HCT116 (cell line): ENCODE data around the gene ARHGAP40. TPM values are rescaled to one million over a fixed set of nuclear protein-coding genes. Genes with fewer than 3 reads are reported as not detected.

Source experiments
- ATAC-seq: fragments of 200-7000 bp; cut with Tn5 transposase; 2 replicates; pipeline ENCODE4 v1.9.1; 2020; ENCODE audit warnings: mild to moderate bottlenecking, moderate library complexity
- BruUV-seq: library from RNA; stranded (reverse); fragments of 400-500 nt; replicated peaks from 2 replicates; lab custom pipeline; 2021; lab: Mats Ljungman, UMichigan
- CTCF ChIA-PET: fragments of 300-600 bp; sonication (Branson Sonifier 250); formaldehyde crosslinking; loops from one replicate; lab custom pipeline; 2021; ENCODE audit warnings: antibody characterized with exemption; lab: Charles Lee
- POLR2A ChIA-PET: fragments of 300-600, 350-600 bp; sonication (Branson Sonifier 250); formaldehyde crosslinking; loops from one replicate; lab custom pipeline; 2021; ENCODE audit warnings: antibody characterized with exemption; lab: Charles Lee
- RAD21 ChIA-PET, 2 experiments: fragments of 300-600 bp; sonication (Branson Sonifier 250); formaldehyde crosslinking; loops; one replicate each; lab custom pipeline; 2023; ENCODE audit warnings: low total read pairs in 2 of 2; ENCODE audit not compliant: uncharacterized antibody in 2 of 2, unreplicated experiment in 2 of 2, low non-redundant PET in 1 of 2; lab: Charles Lee
- DNase-seq: peaks from one replicate; pipeline ENCODE4 v3.0.0-alpha.2; 2010; ENCODE audit warnings: low read depth, low spot score
- H2AFZ ChIP-seq: fragments of 200-600 bp; shearing (Covaris generic), sonication (generic); 2 replicates; pipeline ENCODE4 v1.6.1; 2017; ENCODE audit warnings: low read depth, mixed run types, mixed read lengths, antibody characterized with exemption, low read length; ENCODE audit not compliant: poor library complexity, severe bottlenecking
- H3K27ac ChIP-seq: 2 replicates; pipeline ENCODE4 v1.5.1; 2012; ENCODE audit warnings: low read depth, low read length
- H3K27me3 ChIP-seq: fragments of 200-600 bp; sonication (generic); 2 replicates; pipeline ENCODE4 v1.6.1; 2016; ENCODE audit warnings: mixed run types, low read length, mixed read lengths; ENCODE audit not compliant: insufficient read depth
- H3K36me3 ChIP-seq, 2 experiments: fragments of 200-500 bp in 1 of 2; fragments of 200-600 bp in 1 of 2; sonication (Bioruptor generic) in 1 of 2; sonication (generic) in 1 of 2; 2 replicates each; pipeline versions ENCODE4 v1.5.1 to v1.6.1; 2014 to 2016; ENCODE audit warnings: low read length in 2 of 2, inconsistent platforms in 1 of 2, mixed read lengths in 1 of 2, mixed run types in 1 of 2; ENCODE audit not compliant: insufficient read depth in 2 of 2, control insufficient read depth in 1 of 2
- H3K4me1 ChIP-seq, 2 experiments: fragments of 200-600 bp in 1 of 2; sonication (generic) in 1 of 2; 2 replicates each; pipeline versions ENCODE4 v1.5.1 to v1.6.1; 2012 to 2017; ENCODE audit warnings: low read length in 2 of 2, inconsistent platforms in 1 of 2, mild to moderate bottlenecking in 1 of 2, mixed read lengths in 1 of 2, mixed run types in 1 of 2, moderate library complexity in 1 of 2; ENCODE audit not compliant: insufficient read depth in 2 of 2, control insufficient read depth in 1 of 2
- H3K4me2 ChIP-seq: fragments of 200-600 bp; sonication (generic); 2 replicates; pipeline ENCODE4 v1.6.1; 2017; ENCODE audit warnings: mixed run types, low read length, mixed read lengths
- H3K4me3 ChIP-seq, 2 experiments: fragments of 200-600 bp in 1 of 2; sonication (generic) in 1 of 2; replicated peaks in 1 of 2; 2 replicates each; pipeline ENCODE4 v1.5.1; 2011 to 2016; ENCODE audit warnings: low read length in 2 of 2, control low read depth in 1 of 2, low read depth in 1 of 2, mild to moderate bottlenecking in 1 of 2, mixed read lengths in 1 of 2, mixed run types in 1 of 2
- H3K79me2 ChIP-seq: fragments of 200-600 bp; sonication (generic); 2 replicates; pipeline ENCODE4 v1.6.1; 2017; ENCODE audit warnings: mild to moderate bottlenecking, mixed run types, low read length, moderate library complexity, mixed read lengths; ENCODE audit not compliant: insufficient read depth
- H3K9ac ChIP-seq: fragments of 200-600 bp; sonication (generic); 2 replicates; pipeline ENCODE4 v1.6.1; 2016; ENCODE audit warnings: low read length, mixed read lengths
- H3K9me2 ChIP-seq: fragments of 200-600 bp; sonication (generic), shearing (Covaris generic); 2 replicates; pipeline ENCODE4 v1.6.1; 2017; ENCODE audit warnings: mixed run types, mild to moderate bottlenecking, moderate library complexity; ENCODE audit not compliant: insufficient read depth
- H3K9me3 ChIP-seq, 2 experiments: fragments of 200-500 bp in 1 of 2; fragments of 200-600 bp in 1 of 2; sonication (Bioruptor generic) in 1 of 2; sonication (generic) in 1 of 2; 2 replicates each; pipeline ENCODE4 v1.6.1; 2014 to 2017; ENCODE audit warnings: low read length in 2 of 2, mixed read lengths in 2 of 2, inconsistent platforms in 1 of 2, low read depth in 1 of 2, mild to moderate bottlenecking in 1 of 2, mixed run types in 1 of 2, moderate library complexity in 1 of 2; ENCODE audit not compliant: control insufficient read depth in 1 of 2, insufficient read depth in 1 of 2
- H4K20me1 ChIP-seq: fragments of 200-600 bp; sonication (generic), shearing (Covaris generic); 2 replicates; pipeline ENCODE4 v1.6.1; 2017; ENCODE audit warnings: mixed run types, mild to moderate bottlenecking, moderate library complexity; ENCODE audit not compliant: insufficient read depth
- ATF3 ChIP-seq: IDR thresholded peaks from 2 replicates; pipeline ENCODE4 v1.6.1; 2012
- CBX3 ChIP-seq: IDR thresholded peaks from 2 replicates; pipeline ENCODE4 v1.6.1; 2012; ENCODE audit warnings: low read depth
- CEBPB ChIP-seq: IDR thresholded peaks from 2 replicates; pipeline ENCODE4 v1.6.1; 2012; ENCODE audit warnings: low read depth
- EGR1 ChIP-seq: IDR thresholded peaks from 2 replicates; pipeline ENCODE4 v1.6.1; 2012; ENCODE audit warnings: low read depth
- ELF1 ChIP-seq: IDR thresholded peaks from 2 replicates; pipeline ENCODE4 v1.6.1; 2012; ENCODE audit warnings: low read depth, borderline replicate concordance
- FOSL1 ChIP-seq: IDR thresholded peaks from 2 replicates; pipeline ENCODE4 v1.6.1; 2012; ENCODE audit warnings: low read depth
- JUND ChIP-seq: IDR thresholded peaks from 2 replicates; pipeline ENCODE4 v1.6.1; 2012
- POLR2A ChIP-seq: IDR thresholded peaks from 2 replicates; pipeline ENCODE4 v1.7.0; 2011; ENCODE audit warnings: borderline replicate concordance; ENCODE audit not compliant: insufficient read depth, insufficient read length; ENCODE audit errors: extremely low read depth
- POLR2AphosphoS5 ChIP-seq: IDR thresholded peaks from 2 replicates; pipeline ENCODE4 v1.6.1; 2011; ENCODE audit warnings: mild to moderate bottlenecking, low read depth, low read length, moderate library complexity
- RAD21 ChIP-seq: IDR thresholded peaks from 2 replicates; pipeline ENCODE4 v1.6.1; 2012; ENCODE audit warnings: low read depth, mild to moderate bottlenecking
- SP1 ChIP-seq: IDR thresholded peaks from 2 replicates; pipeline ENCODE4 v1.6.1; 2012; ENCODE audit warnings: low read depth
- ZFX ChIP-seq: fragments of 450-650 bp; IDR thresholded peaks from 2 replicates; pipeline ENCODE4 v1.6.1; 2017
- intact Hi-C: fragments of 100-400 bp; cut with micrococcal nuclease; formaldehyde crosslinking; loops from 2 replicates; pipeline ENCODE4 v1.10.0; 2022
- total RNA-seq: library from RNA; stranded (reverse); gene quantifications from one replicate; pipeline ENCODE4 v1.2.1, GENCODE V29; 2021; ENCODE audit not compliant: unreplicated experiment
- TF ChIP-seq, protein P1 (sequence below): IDR thresholded peaks from 2 replicates; pipeline ENCODE4 v1.6.1; 2012; ENCODE audit warnings: low read depth
- TF ChIP-seq, protein P2 (sequence below): IDR thresholded peaks from 2 replicates; pipeline ENCODE4 v1.6.1; 2011; ENCODE audit warnings: mild to moderate bottlenecking, low read length, moderate library complexity; ENCODE audit not compliant: insufficient replicate concordance; ENCODE audit errors: extremely low read depth
- TF ChIP-seq, protein P3 (sequence below): IDR thresholded peaks from 2 replicates; pipeline ENCODE4 v1.6.1; 2012

ARHGAP40 gene
- total RNA-seq, 1 experiment from 2014 or later: 3.4 TPM

GRCh38 chr20:38692436-38693411 is 91.1 kb downstream of the ARHGAP40 start:
- POLR2A ChIA-PET: no interaction called here
- intact Hi-C loops: no loop called here
- ATAC-seq (peak; percentile 42; the same call in 1 of the 2 replicates), DNase-seq (peak; percentile 8)
- CTCF ChIA-PET: no interaction called here
- Histone ChIP-seq H3K9ac (no peak overlapping the region), H3K9me2 (no peaks in the 10 kb centered on the region), H3K36me3 (no peaks in the 10 kb centered on the region), H4K20me1 (no peaks in the 10 kb centered on the region), H3K27me3 (peaks cover 50% of the 10 kb centered on the region), H3K4me1 (no peaks in the 10 kb centered on the region), H2AFZ (no peak overlapping the region), H3K4me2 (no peak overlapping the region), H3K4me3 (no peak overlapping the region), H3K79me2 (no peaks in the 10 kb centered on the region), H3K9me3 (no peaks in the 10 kb centered on the region), H3K27ac (no peak overlapping the region)
- RAD21 ChIA-PET: no interaction called here
- TF ChIP-seq, protein P1, sequence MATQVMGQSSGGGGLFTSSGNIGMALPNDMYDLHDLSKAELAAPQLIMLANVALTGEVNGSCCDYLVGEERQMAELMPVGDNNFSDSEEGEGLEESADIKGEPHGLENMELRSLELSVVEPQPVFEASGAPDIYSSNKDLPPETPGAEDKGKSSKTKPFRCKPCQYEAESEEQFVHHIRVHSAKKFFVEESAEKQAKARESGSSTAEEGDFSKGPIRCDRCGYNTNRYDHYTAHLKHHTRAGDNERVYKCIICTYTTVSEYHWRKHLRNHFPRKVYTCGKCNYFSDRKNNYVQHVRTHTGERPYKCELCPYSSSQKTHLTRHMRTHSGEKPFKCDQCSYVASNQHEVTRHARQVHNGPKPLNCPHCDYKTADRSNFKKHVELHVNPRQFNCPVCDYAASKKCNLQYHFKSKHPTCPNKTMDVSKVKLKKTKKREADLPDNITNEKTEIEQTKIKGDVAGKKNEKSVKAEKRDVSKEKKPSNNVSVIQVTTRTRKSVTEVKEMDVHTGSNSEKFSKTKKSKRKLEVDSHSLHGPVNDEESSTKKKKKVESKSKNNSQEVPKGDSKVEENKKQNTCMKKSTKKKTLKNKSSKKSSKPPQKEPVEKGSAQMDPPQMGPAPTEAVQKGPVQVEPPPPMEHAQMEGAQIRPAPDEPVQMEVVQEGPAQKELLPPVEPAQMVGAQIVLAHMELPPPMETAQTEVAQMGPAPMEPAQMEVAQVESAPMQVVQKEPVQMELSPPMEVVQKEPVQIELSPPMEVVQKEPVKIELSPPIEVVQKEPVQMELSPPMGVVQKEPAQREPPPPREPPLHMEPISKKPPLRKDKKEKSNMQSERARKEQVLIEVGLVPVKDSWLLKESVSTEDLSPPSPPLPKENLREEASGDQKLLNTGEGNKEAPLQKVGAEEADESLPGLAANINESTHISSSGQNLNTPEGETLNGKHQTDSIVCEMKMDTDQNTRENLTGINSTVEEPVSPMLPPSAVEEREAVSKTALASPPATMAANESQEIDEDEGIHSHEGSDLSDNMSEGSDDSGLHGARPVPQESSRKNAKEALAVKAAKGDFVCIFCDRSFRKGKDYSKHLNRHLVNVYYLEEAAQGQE: peak; percentile 92
- TF ChIP-seq CBX3: no peak
- BruUV-seq: no TSS peak

DNA sequence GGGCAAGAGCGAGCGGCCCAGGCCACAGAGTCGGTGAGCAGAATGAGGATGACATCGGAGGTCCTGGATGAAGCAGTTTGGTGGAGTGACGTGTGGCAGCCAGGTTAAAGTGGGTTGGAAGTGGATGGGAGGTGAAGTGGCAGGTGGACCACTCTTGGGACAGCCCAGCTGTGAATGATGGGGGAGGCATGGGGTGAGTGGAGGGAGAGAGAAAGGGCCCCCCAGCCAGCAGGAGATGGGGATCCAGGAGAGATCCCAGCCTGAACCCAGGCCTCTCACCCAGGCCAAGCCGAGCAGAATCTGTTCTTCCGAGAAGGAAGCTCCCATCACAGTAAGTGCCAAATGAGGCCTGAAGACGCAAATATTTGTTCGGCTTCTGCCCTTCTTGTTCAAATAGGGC is 95.7 kb downstream of the ARHGAP40 start:
- ChIA-PET CTCF (no interaction called here), POLR2A (no interaction called here), RAD21 (no interaction called here)
- Histone ChIP-seq H3K9ac (no peak overlapping the region), H3K4me2 (no peak overlapping the region), H3K79me2 (no peaks in the 10 kb centered on the region), H3K4me1 (no peaks in the 10 kb centered on the region), H3K9me2 (no peaks in the 10 kb centered on the region), H3K27me3 (peaks cover 59% of the 10 kb centered on the region), H3K36me3 (no peaks in the 10 kb centered on the region), H2AFZ (no peak overlapping the region), H3K4me3 (no peak overlapping the region), H3K9me3 (no peaks in the 10 kb centered on the region), H3K27ac (no peak overlapping the region), H4K20me1 (no peaks in the 10 kb centered on the region)
- DNase-seq: no peak
- intact Hi-C loops: no loop called here
- BruUV-seq: no TSS peak
- no peak for ATAC-seq
- TF ChIP-seq RAD21: no peak
- TF ChIP-seq, protein P2, sequence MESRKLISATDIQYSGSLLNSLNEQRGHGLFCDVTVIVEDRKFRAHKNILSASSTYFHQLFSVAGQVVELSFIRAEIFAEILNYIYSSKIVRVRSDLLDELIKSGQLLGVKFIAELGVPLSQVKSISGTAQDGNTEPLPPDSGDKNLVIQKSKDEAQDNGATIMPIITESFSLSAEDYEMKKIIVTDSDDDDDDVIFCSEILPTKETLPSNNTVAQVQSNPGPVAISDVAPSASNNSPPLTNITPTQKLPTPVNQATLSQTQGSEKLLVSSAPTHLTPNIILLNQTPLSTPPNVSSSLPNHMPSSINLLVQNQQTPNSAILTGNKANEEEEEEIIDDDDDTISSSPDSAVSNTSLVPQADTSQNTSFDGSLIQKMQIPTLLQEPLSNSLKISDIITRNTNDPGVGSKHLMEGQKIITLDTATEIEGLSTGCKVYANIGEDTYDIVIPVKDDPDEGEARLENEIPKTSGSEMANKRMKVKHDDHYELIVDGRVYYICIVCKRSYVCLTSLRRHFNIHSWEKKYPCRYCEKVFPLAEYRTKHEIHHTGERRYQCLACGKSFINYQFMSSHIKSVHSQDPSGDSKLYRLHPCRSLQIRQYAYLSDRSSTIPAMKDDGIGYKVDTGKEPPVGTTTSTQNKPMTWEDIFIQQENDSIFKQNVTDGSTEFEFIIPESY: no peak
- TF ChIP-seq JUND: no peak
- no peak for TF ChIP-seq ZFX
- TF ChIP-seq SP1: no peak
- no peak for TF ChIP-seq EGR1
- no peak for TF ChIP-seq CBX3
- no peak for TF ChIP-seq CEBPB
- TF ChIP-seq ATF3: no peak
- no peak for TF ChIP-seq FOSL1
- TF ChIP-seq, protein P3, sequence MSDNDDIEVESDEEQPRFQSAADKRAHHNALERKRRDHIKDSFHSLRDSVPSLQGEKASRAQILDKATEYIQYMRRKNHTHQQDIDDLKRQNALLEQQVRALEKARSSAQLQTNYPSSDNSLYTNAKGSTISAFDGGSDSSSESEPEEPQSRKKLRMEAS: no peak
- TF ChIP-seq ELF1: no peak
- no peak for TF ChIP-seq POLR2AphosphoS5
- no peak for TF ChIP-seq POLR2A
